ENCODE measurements around the gene DPYSL5. TPM values are rescaled to one million over a fixed set of nuclear protein-coding genes. Genes with fewer than 3 reads are reported as not detected.

The DPYSL5 gene
- total and polyA plus RNA-seq, 7 experiments from 2014 or later, result not detected

- Mint-ChIP-seq H3K27ac (no peak overlapping the region), H3K27me3 (peaks cover 0 to 2% (median 0%) of the 10 kb centered on the region in 5 donors), H3K4me1 (peaks cover 0 to under 1% (median 0%) of the 10 kb centered on the region in 7 donors), H3K9me3 (no peaks in the 10 kb centered on the region), H3K4me3 (no peak overlapping the region), H3K36me3 (peaks cover 0 to 15% (median 0%) of the 10 kb centered on the region in 5 donors)
- H3K27me3 ChIP-seq (ENCODE audit: control insufficient read depth in 2 of 2, insufficient read depth in 2 of 2, low read length in 2 of 2), result no peaks in the 10 kb centered on the region
- ChIA-PET CTCF (no interaction called here), POLR2A (no interaction called here)
- ATAC-seq (no peak), DNase-seq (no peak)
- intact Hi-C loops (cut with micrococcal nuclease), result no loop called here
- no peak overlapping the region for H3K4me3 ChIP-seq (ENCODE audit: low read length)
- H3K4me1 ChIP-seq (ENCODE audit: control insufficient read depth in 2 of 2, insufficient read depth in 2 of 2, low read length in 2 of 2), result no peaks in the 10 kb centered on the region
- H3K36me3 ChIP-seq (ENCODE audit: control insufficient read depth in 2 of 3, insufficient read depth in 3 of 3, low read length in 3 of 3), result no peaks in the 10 kb centered on the region
- H3K27ac ChIP-seq (ENCODE audit: low read depth, low read length), result no peak overlapping the region
- no peaks in the 10 kb centered on the region for H3K9me3 ChIP-seq (ENCODE audit: control insufficient read depth in 2 of 3, low read length in 3 of 3)
Observed at GRCh38 chr2:26988058-26988860, 140.3 kb downstream of the DPYSL5 start.

GRCh38 chr2:26989156-26989555, 141.2 kb downstream of the DPYSL5 start:
- Histone ChIP-seq H3K9me3 (ENCODE audit: control insufficient read depth in 2 of 3, low read length in 3 of 3) (no peaks in the 10 kb centered on the region), H3K36me3 (ENCODE audit: control insufficient read depth in 2 of 3, insufficient read depth in 3 of 3, low read length in 3 of 3) (no peaks in the 10 kb centered on the region), H3K4me1 (ENCODE audit: control insufficient read depth in 2 of 2, insufficient read depth in 2 of 2, low read length in 2 of 2) (no peaks in the 10 kb centered on the region), H3K27ac (ENCODE audit: low read depth, low read length) (no peak overlapping the region), H3K4me3 (ENCODE audit: low read length) (no peak overlapping the region), H3K27me3 (ENCODE audit: control insufficient read depth in 2 of 2, insufficient read depth in 2 of 2, low read length in 2 of 2) (no peaks in the 10 kb centered on the region)
- Mint-ChIP-seq H3K36me3 (peaks cover 0 to 15% (median 0%) of the 10 kb centered on the region in 5 donors), H3K9me3 (no peaks in the 10 kb centered on the region), H3K27me3 (peaks cover 0 to 2% (median 0%) of the 10 kb centered on the region in 5 donors), H3K4me1 (no peaks in the 10 kb centered on the region), H3K4me3 (no peak overlapping the region), H3K27ac (no peak overlapping the region)
- intact Hi-C loops (cut with micrococcal nuclease), result no loop called here
- no peak for ATAC-seq
- ChIA-PET CTCF (interaction anchor here (0.6 kb wide), 2 partner anchors 21 to 315 kb away, joined by 3 to 4 read pairs; no protein-coding TSS in a partner anchor), POLR2A (no interaction called here)
- no peak for DNase-seq

- ChIA-PET CTCF (no interaction called here), POLR2A (no interaction called here)
- no peaks in the 10 kb centered on the region for H3K4me1 Mint-ChIP-seq
- DNase-seq (no peak), ATAC-seq (no peak)
- Histone ChIP-seq H3K4me1 (ENCODE audit: control insufficient read depth in 2 of 2, insufficient read depth in 2 of 2, low read length in 2 of 2) (no peaks in the 10 kb centered on the region), H3K4me3 (ENCODE audit: low read length) (no peak overlapping the region), H3K9me3 (ENCODE audit: control insufficient read depth in 2 of 3, low read length in 3 of 3) (no peaks in the 10 kb centered on the region), H3K27ac (ENCODE audit: low read depth, low read length) (no peak overlapping the region), H3K27me3 (ENCODE audit: control insufficient read depth in 2 of 2, insufficient read depth in 2 of 2, low read length in 2 of 2) (no peaks in the 10 kb centered on the region), H3K36me3 (ENCODE audit: control insufficient read depth in 2 of 3, insufficient read depth in 3 of 3, low read length in 3 of 3) (no peaks in the 10 kb centered on the region)
- H3K9me3 Mint-ChIP-seq, result no peaks in the 10 kb centered on the region
- H3K27me3 Mint-ChIP-seq, result peaks cover 0 to 3% (median 0%) of the 10 kb centered on the region in 5 donors
- peaks cover 0 to 10% (median under 1%) of the 10 kb centered on the region in 5 donors for H3K36me3 Mint-ChIP-seq
- no peak overlapping the region for H3K4me3 Mint-ChIP-seq
- H3K27ac Mint-ChIP-seq, result no peak overlapping the region
- intact Hi-C loops (cut with micrococcal nuclease), result no loop called here
Observed at GRCh38 chr2:26991717-26992116, 143.8 kb downstream of the DPYSL5 start.

GRCh38 chr2:26993768-26994167, 145.8 kb downstream of the DPYSL5 start:
- ChIA-PET CTCF (no interaction called here), POLR2A (no interaction called here)
- H3K36me3 Mint-ChIP-seq, result peaks cover 0 to 10% (median 3%) of the 10 kb centered on the region in 5 donors
- no peak overlapping the region for H3K27ac ChIP-seq (ENCODE audit: low read depth, low read length)
- no peak overlapping the region for H3K27ac Mint-ChIP-seq
- H3K36me3 ChIP-seq (ENCODE audit: control insufficient read depth in 2 of 3, insufficient read depth in 3 of 3, low read length in 3 of 3), result no peaks in the 10 kb centered on the region
- intact Hi-C loops (cut with micrococcal nuclease), result no loop called here
- H3K27me3 Mint-ChIP-seq, result peaks cover 0 to 3% (median under 1%) of the 10 kb centered on the region in 5 donors
- H3K4me3 ChIP-seq (ENCODE audit: low read length), result no peak overlapping the region
- no peak for DNase-seq
- ATAC-seq, result no peak
- no peaks in the 10 kb centered on the region for H3K27me3 ChIP-seq (ENCODE audit: control insufficient read depth in 2 of 2, insufficient read depth in 2 of 2, low read length in 2 of 2)
- H3K9me3 ChIP-seq (ENCODE audit: control insufficient read depth in 2 of 3, low read length in 3 of 3), result no peaks in the 10 kb centered on the region
- H3K4me1 ChIP-seq (ENCODE audit: control insufficient read depth in 2 of 2, insufficient read depth in 2 of 2, low read length in 2 of 2), result no peaks in the 10 kb centered on the region
- no peak overlapping the region for H3K4me3 Mint-ChIP-seq
- no peaks in the 10 kb centered on the region for H3K4me1 Mint-ChIP-seq
- no peaks in the 10 kb centered on the region for H3K9me3 Mint-ChIP-seq

- no peak overlapping the region for H3K27ac ChIP-seq (ENCODE audit: low read depth, low read length)
- H3K27me3 ChIP-seq (ENCODE audit: control insufficient read depth in 2 of 2, insufficient read depth in 2 of 2, low read length in 2 of 2), result no peaks in the 10 kb centered on the region
- ATAC-seq (no peak), DNase-seq (no peak)
- intact Hi-C loops (cut with micrococcal nuclease), result no loop called here
- Mint-ChIP-seq H3K27me3 (peaks cover 0 to 6% (median 6%) of the 10 kb centered on the region in 5 donors), H3K9me3 (no peaks in the 10 kb centered on the region), H3K27ac (no peak overlapping the region), H3K36me3 (peaks cover 0 to 10% (median 3%) of the 10 kb centered on the region in 5 donors), H3K4me1 (no peaks in the 10 kb centered on the region), H3K4me3 (no peak overlapping the region)
- no peaks in the 10 kb centered on the region for H3K36me3 ChIP-seq (ENCODE audit: control insufficient read depth in 2 of 3, insufficient read depth in 3 of 3, low read length in 3 of 3)
- no peaks in the 10 kb centered on the region for H3K9me3 ChIP-seq (ENCODE audit: control insufficient read depth in 2 of 3, low read length in 3 of 3)
- no peaks in the 10 kb centered on the region for H3K4me1 ChIP-seq (ENCODE audit: control insufficient read depth in 2 of 2, insufficient read depth in 2 of 2, low read length in 2 of 2)
- no peak overlapping the region for H3K4me3 ChIP-seq (ENCODE audit: low read length)
- ChIA-PET CTCF (interaction anchor here (0.6 to 0.7 kb wide), 2 partner anchors 16 to 1414 kb away, joined by 3 to 5 read pairs; no protein-coding TSS in a partner anchor), POLR2A (no interaction called here)
Observed at GRCh38 chr2:26994983-26995382, 147.1 kb downstream of the DPYSL5 start.

GRCh38 chr2:26997394-26997793, 149.5 kb downstream of the DPYSL5 start:
- no peak overlapping the region for H3K4me3 ChIP-seq (ENCODE audit: low read length)
- H3K27ac ChIP-seq (ENCODE audit: low read depth, low read length), result no peak overlapping the region
- no peaks in the 10 kb centered on the region for H3K27me3 ChIP-seq (ENCODE audit: control insufficient read depth in 2 of 2, insufficient read depth in 2 of 2, low read length in 2 of 2)
- ChIA-PET POLR2A (interaction anchor here (0.6 kb wide), 1 partner anchor 321 kb away, joined by 3 read pairs; no protein-coding TSS in a partner anchor), CTCF (no interaction called here)
- peaks cover 0 to 5% (median 3%) of the 10 kb centered on the region in 5 donors for H3K36me3 Mint-ChIP-seq
- H3K4me3 Mint-ChIP-seq, result no peak overlapping the region
- H3K4me1 Mint-ChIP-seq, result no peaks in the 10 kb centered on the region
- H3K27me3 Mint-ChIP-seq, result peaks cover 0 to 13% (median 6%) of the 10 kb centered on the region in 5 donors
- ATAC-seq (no peak), DNase-seq (no peak)
- no peaks in the 10 kb centered on the region for H3K9me3 Mint-ChIP-seq
- H3K4me1 ChIP-seq (ENCODE audit: control insufficient read depth in 2 of 2, insufficient read depth in 2 of 2, low read length in 2 of 2), result no peaks in the 10 kb centered on the region
- intact Hi-C loops (cut with micrococcal nuclease), result no loop called here
- H3K36me3 ChIP-seq (ENCODE audit: control insufficient read depth in 2 of 3, insufficient read depth in 3 of 3, low read length in 3 of 3), result no peaks in the 10 kb centered on the region
- no peaks in the 10 kb centered on the region for H3K9me3 ChIP-seq (ENCODE audit: control insufficient read depth in 2 of 3, low read length in 3 of 3)
- H3K27ac Mint-ChIP-seq, result no peak overlapping the region

- ATAC-seq (no peak), DNase-seq (no peak)
- peaks cover 0 to 3% (median 0%) of the 10 kb centered on the region in 5 donors for H3K36me3 Mint-ChIP-seq
- Histone ChIP-seq H3K36me3 (ENCODE audit: control insufficient read depth in 2 of 3, insufficient read depth in 3 of 3, low read length in 3 of 3) (no peaks in the 10 kb centered on the region), H3K9me3 (ENCODE audit: control insufficient read depth in 2 of 3, low read length in 3 of 3) (no peaks in the 10 kb centered on the region), H3K27me3 (ENCODE audit: control insufficient read depth in 2 of 2, insufficient read depth in 2 of 2, low read length in 2 of 2) (no peaks in the 10 kb centered on the region), H3K4me1 (ENCODE audit: control insufficient read depth in 2 of 2, insufficient read depth in 2 of 2, low read length in 2 of 2) (no peaks in the 10 kb centered on the region), H3K4me3 (ENCODE audit: low read length) (no peak overlapping the region), H3K27ac (ENCODE audit: low read depth, low read length) (no peak overlapping the region)
- no peak overlapping the region for H3K4me3 Mint-ChIP-seq
- no peaks in the 10 kb centered on the region for H3K4me1 Mint-ChIP-seq
- H3K27me3 Mint-ChIP-seq, result peaks cover 0 to 13% (median 6%) of the 10 kb centered on the region in 5 donors
- no peak overlapping the region for H3K27ac Mint-ChIP-seq
- H3K9me3 Mint-ChIP-seq, result no peaks in the 10 kb centered on the region
- CTCF ChIA-PET, result no interaction called here
- intact Hi-C loops (cut with micrococcal nuclease), result no loop called here
- POLR2A ChIA-PET, result interaction anchor here (0.6 kb wide), 1 partner anchor 320 kb away, joined by 3 read pairs; no protein-coding TSS in a partner anchor
Observed at GRCh38 chr2:26998323-26998722, 150.4 kb downstream of the DPYSL5 start.
